HCT116 (cell line): ENCODE results near the gene PIK3R1. TPM values are rescaled to one million over a fixed set of nuclear protein-coding genes. Genes with fewer than 3 reads are reported as not detected.

Source experiments
- ATAC-seq: fragments of 200-7000 bp; cut with Tn5 transposase; 2 replicates; pipeline ENCODE4 v1.9.1; 2020; ENCODE audit warnings: mild to moderate bottlenecking, moderate library complexity
- BruUV-seq: library from RNA; stranded (reverse); fragments of 400-500 nt; replicated peaks from 2 replicates; lab custom pipeline; 2021; lab: Mats Ljungman, UMichigan
- CTCF ChIA-PET: fragments of 300-600 bp; sonication (Branson Sonifier 250); formaldehyde crosslinking; loops from one replicate; lab custom pipeline; 2021; ENCODE audit warnings: antibody characterized with exemption; lab: Charles Lee
- POLR2A ChIA-PET: fragments of 300-600, 350-600 bp; sonication (Branson Sonifier 250); formaldehyde crosslinking; loops from one replicate; lab custom pipeline; 2021; ENCODE audit warnings: antibody characterized with exemption; lab: Charles Lee
- RAD21 ChIA-PET, 2 experiments: fragments of 300-600 bp; sonication (Branson Sonifier 250); formaldehyde crosslinking; loops; one replicate each; lab custom pipeline; 2023; ENCODE audit warnings: low total read pairs in 2 of 2; ENCODE audit not compliant: uncharacterized antibody in 2 of 2, unreplicated experiment in 2 of 2, low non-redundant PET in 1 of 2; lab: Charles Lee
- DNase-seq: peaks from one replicate; pipeline ENCODE4 v3.0.0-alpha.2; 2010; ENCODE audit warnings: low read depth, low spot score
- H2AFZ ChIP-seq: fragments of 200-600 bp; shearing (Covaris generic), sonication (generic); 2 replicates; pipeline ENCODE4 v1.6.1; 2017; ENCODE audit warnings: low read depth, mixed run types, mixed read lengths, antibody characterized with exemption, low read length; ENCODE audit not compliant: poor library complexity, severe bottlenecking
- H3K27ac ChIP-seq: 2 replicates; pipeline ENCODE4 v1.5.1; 2012; ENCODE audit warnings: low read depth, low read length
- H3K27me3 ChIP-seq: fragments of 200-600 bp; sonication (generic); 2 replicates; pipeline ENCODE4 v1.6.1; 2016; ENCODE audit warnings: mixed run types, low read length, mixed read lengths; ENCODE audit not compliant: insufficient read depth
- H3K36me3 ChIP-seq, 2 experiments: fragments of 200-500 bp in 1 of 2; fragments of 200-600 bp in 1 of 2; sonication (Bioruptor generic) in 1 of 2; sonication (generic) in 1 of 2; 2 replicates each; pipeline versions ENCODE4 v1.5.1 to v1.6.1; 2014 to 2016; ENCODE audit warnings: low read length in 2 of 2, inconsistent platforms in 1 of 2, mixed read lengths in 1 of 2, mixed run types in 1 of 2; ENCODE audit not compliant: insufficient read depth in 2 of 2, control insufficient read depth in 1 of 2
- H3K4me1 ChIP-seq, 2 experiments: fragments of 200-600 bp in 1 of 2; sonication (generic) in 1 of 2; 2 replicates each; pipeline versions ENCODE4 v1.5.1 to v1.6.1; 2012 to 2017; ENCODE audit warnings: low read length in 2 of 2, inconsistent platforms in 1 of 2, mild to moderate bottlenecking in 1 of 2, mixed read lengths in 1 of 2, mixed run types in 1 of 2, moderate library complexity in 1 of 2; ENCODE audit not compliant: insufficient read depth in 2 of 2, control insufficient read depth in 1 of 2
- H3K4me2 ChIP-seq: fragments of 200-600 bp; sonication (generic); 2 replicates; pipeline ENCODE4 v1.6.1; 2017; ENCODE audit warnings: mixed run types, low read length, mixed read lengths
- H3K4me3 ChIP-seq, 2 experiments: fragments of 200-600 bp in 1 of 2; sonication (generic) in 1 of 2; replicated peaks in 1 of 2; 2 replicates each; pipeline ENCODE4 v1.5.1; 2011 to 2016; ENCODE audit warnings: low read length in 2 of 2, control low read depth in 1 of 2, low read depth in 1 of 2, mild to moderate bottlenecking in 1 of 2, mixed read lengths in 1 of 2, mixed run types in 1 of 2
- H3K79me2 ChIP-seq: fragments of 200-600 bp; sonication (generic); 2 replicates; pipeline ENCODE4 v1.6.1; 2017; ENCODE audit warnings: mild to moderate bottlenecking, mixed run types, low read length, moderate library complexity, mixed read lengths; ENCODE audit not compliant: insufficient read depth
- H3K9ac ChIP-seq: fragments of 200-600 bp; sonication (generic); 2 replicates; pipeline ENCODE4 v1.6.1; 2016; ENCODE audit warnings: low read length, mixed read lengths
- H3K9me2 ChIP-seq: fragments of 200-600 bp; sonication (generic), shearing (Covaris generic); 2 replicates; pipeline ENCODE4 v1.6.1; 2017; ENCODE audit warnings: mixed run types, mild to moderate bottlenecking, moderate library complexity; ENCODE audit not compliant: insufficient read depth
- H3K9me3 ChIP-seq, 2 experiments: fragments of 200-500 bp in 1 of 2; fragments of 200-600 bp in 1 of 2; sonication (Bioruptor generic) in 1 of 2; sonication (generic) in 1 of 2; 2 replicates each; pipeline ENCODE4 v1.6.1; 2014 to 2017; ENCODE audit warnings: low read length in 2 of 2, mixed read lengths in 2 of 2, inconsistent platforms in 1 of 2, low read depth in 1 of 2, mild to moderate bottlenecking in 1 of 2, mixed run types in 1 of 2, moderate library complexity in 1 of 2; ENCODE audit not compliant: control insufficient read depth in 1 of 2, insufficient read depth in 1 of 2
- H4K20me1 ChIP-seq: fragments of 200-600 bp; sonication (generic), shearing (Covaris generic); 2 replicates; pipeline ENCODE4 v1.6.1; 2017; ENCODE audit warnings: mixed run types, mild to moderate bottlenecking, moderate library complexity; ENCODE audit not compliant: insufficient read depth
- CEBPB ChIP-seq: IDR thresholded peaks from 2 replicates; pipeline ENCODE4 v1.6.1; 2012; ENCODE audit warnings: low read depth
- EZH2phosphoT487 ChIP-seq: fragments of 200-600 bp; IDR thresholded peaks from 2 replicates; pipeline ENCODE4 v1.6.1; 2018; ENCODE audit warnings: antibody characterized with exemption, borderline replicate concordance
- SIN3A ChIP-seq: IDR thresholded peaks from 2 replicates; pipeline ENCODE4 v1.6.1; 2012; ENCODE audit warnings: low read depth
- SP1 ChIP-seq: IDR thresholded peaks from 2 replicates; pipeline ENCODE4 v1.6.1; 2012; ENCODE audit warnings: low read depth
- TCF7L2 ChIP-seq: IDR thresholded peaks from 2 replicates; pipeline ENCODE4 v1.7.0; 2011; ENCODE audit warnings: borderline replicate concordance, inconsistent platforms; ENCODE audit not compliant: insufficient read depth, insufficient read length; ENCODE audit errors: extremely low read depth
- ZFX ChIP-seq: fragments of 450-650 bp; IDR thresholded peaks from 2 replicates; pipeline ENCODE4 v1.6.1; 2017
- intact Hi-C: fragments of 100-400 bp; cut with micrococcal nuclease; formaldehyde crosslinking; loops from 2 replicates; pipeline ENCODE4 v1.10.0; 2022
- total RNA-seq: library from RNA; stranded (reverse); gene quantifications from one replicate; pipeline ENCODE4 v1.2.1, GENCODE V29; 2021; ENCODE audit not compliant: unreplicated experiment
- TF ChIP-seq, protein P1 (sequence below): IDR thresholded peaks from 2 replicates; pipeline ENCODE4 v1.6.1; 2012
- TF ChIP-seq, protein P2 (sequence below): IDR thresholded peaks from 2 replicates; pipeline ENCODE4 v1.6.1; 2012; ENCODE audit warnings: low read depth
- TF ChIP-seq, protein P3 (sequence below): IDR thresholded peaks from 2 replicates; pipeline ENCODE4 v1.6.1; 2011; ENCODE audit warnings: mild to moderate bottlenecking, low read length, moderate library complexity; ENCODE audit not compliant: insufficient replicate concordance; ENCODE audit errors: extremely low read depth

PIK3R1 gene
- total RNA-seq, 1 experiment from 2014 or later: 7.2 TPM

GRCh38 chr5:68170826-68171558, 44.6 kb upstream of the PIK3R1 start:
- BruUV-seq: no TSS peak
- DNase-seq (no peak), ATAC-seq (no peak)
- RAD21 ChIA-PET: no interaction called here
- Histone ChIP-seq H3K9me3 (no peaks in the 10 kb centered on the region), H3K9me2 (no peaks in the 10 kb centered on the region), H4K20me1 (no peaks in the 10 kb centered on the region), H3K4me1 (no peaks in the 10 kb centered on the region), H3K4me2 (no peak overlapping the region), H3K27ac (no peak overlapping the region), H3K9ac (no peak overlapping the region), H3K36me3 (no peaks in the 10 kb centered on the region), H3K4me3 (no peak overlapping the region), H3K27me3 (no peaks in the 10 kb centered on the region), H2AFZ (no peak overlapping the region), H3K79me2 (no peaks in the 10 kb centered on the region)
- intact Hi-C loops: no loop called here
- POLR2A ChIA-PET: interaction anchor here (0.6 kb wide), 1 partner anchor 74 kb away, joined by 3 read pairs; no protein-coding TSS in a partner anchor
- TF ChIP-seq TCF7L2: no peak
- TF ChIP-seq, protein P1, sequence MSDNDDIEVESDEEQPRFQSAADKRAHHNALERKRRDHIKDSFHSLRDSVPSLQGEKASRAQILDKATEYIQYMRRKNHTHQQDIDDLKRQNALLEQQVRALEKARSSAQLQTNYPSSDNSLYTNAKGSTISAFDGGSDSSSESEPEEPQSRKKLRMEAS: no peak
- TF ChIP-seq EZH2phosphoT487: no peak
- TF ChIP-seq, protein P2, sequence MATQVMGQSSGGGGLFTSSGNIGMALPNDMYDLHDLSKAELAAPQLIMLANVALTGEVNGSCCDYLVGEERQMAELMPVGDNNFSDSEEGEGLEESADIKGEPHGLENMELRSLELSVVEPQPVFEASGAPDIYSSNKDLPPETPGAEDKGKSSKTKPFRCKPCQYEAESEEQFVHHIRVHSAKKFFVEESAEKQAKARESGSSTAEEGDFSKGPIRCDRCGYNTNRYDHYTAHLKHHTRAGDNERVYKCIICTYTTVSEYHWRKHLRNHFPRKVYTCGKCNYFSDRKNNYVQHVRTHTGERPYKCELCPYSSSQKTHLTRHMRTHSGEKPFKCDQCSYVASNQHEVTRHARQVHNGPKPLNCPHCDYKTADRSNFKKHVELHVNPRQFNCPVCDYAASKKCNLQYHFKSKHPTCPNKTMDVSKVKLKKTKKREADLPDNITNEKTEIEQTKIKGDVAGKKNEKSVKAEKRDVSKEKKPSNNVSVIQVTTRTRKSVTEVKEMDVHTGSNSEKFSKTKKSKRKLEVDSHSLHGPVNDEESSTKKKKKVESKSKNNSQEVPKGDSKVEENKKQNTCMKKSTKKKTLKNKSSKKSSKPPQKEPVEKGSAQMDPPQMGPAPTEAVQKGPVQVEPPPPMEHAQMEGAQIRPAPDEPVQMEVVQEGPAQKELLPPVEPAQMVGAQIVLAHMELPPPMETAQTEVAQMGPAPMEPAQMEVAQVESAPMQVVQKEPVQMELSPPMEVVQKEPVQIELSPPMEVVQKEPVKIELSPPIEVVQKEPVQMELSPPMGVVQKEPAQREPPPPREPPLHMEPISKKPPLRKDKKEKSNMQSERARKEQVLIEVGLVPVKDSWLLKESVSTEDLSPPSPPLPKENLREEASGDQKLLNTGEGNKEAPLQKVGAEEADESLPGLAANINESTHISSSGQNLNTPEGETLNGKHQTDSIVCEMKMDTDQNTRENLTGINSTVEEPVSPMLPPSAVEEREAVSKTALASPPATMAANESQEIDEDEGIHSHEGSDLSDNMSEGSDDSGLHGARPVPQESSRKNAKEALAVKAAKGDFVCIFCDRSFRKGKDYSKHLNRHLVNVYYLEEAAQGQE: no peak
- no peak for TF ChIP-seq SP1
- no peak for TF ChIP-seq SIN3A
- TF ChIP-seq, protein P3, sequence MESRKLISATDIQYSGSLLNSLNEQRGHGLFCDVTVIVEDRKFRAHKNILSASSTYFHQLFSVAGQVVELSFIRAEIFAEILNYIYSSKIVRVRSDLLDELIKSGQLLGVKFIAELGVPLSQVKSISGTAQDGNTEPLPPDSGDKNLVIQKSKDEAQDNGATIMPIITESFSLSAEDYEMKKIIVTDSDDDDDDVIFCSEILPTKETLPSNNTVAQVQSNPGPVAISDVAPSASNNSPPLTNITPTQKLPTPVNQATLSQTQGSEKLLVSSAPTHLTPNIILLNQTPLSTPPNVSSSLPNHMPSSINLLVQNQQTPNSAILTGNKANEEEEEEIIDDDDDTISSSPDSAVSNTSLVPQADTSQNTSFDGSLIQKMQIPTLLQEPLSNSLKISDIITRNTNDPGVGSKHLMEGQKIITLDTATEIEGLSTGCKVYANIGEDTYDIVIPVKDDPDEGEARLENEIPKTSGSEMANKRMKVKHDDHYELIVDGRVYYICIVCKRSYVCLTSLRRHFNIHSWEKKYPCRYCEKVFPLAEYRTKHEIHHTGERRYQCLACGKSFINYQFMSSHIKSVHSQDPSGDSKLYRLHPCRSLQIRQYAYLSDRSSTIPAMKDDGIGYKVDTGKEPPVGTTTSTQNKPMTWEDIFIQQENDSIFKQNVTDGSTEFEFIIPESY: no peak
- TF ChIP-seq CEBPB: no peak
- TF ChIP-seq ZFX: no peak
- CTCF ChIA-PET: no interaction called here
